ENCODE data around the gene CPNE4.

Gene CPNE4

DNA sequence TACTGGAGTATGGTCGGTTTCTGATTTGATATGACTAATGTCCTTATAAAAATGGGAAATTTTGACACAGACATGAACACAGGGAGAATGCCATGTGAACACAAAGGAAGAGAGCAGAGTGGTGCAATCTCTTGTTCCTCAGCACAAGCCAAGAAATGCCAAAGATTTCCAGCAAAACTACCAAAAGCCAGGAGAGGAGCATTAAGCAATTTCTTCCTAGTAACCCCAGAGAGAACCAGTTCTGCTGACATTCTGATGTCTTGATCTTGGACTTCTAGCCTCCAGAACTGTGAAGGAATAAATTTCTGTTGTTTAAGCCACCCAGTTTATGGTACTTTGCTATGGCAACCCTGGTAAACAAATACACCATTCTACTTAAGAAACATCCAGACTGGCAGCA lies 304.2 kb downstream of the CPNE4 start:
- Histone ChIP-seq H3K9ac (ENCODE audit: low read depth, low read length) (no peak overlapping the region), H3K36me3 (ENCODE audit: insufficient read depth, low read length) (no peaks in the 10 kb centered on the region), H3K9me3 (ENCODE audit: control insufficient read depth, insufficient read depth, low read length) (no peaks in the 10 kb centered on the region), H3K4me1 (ENCODE audit: insufficient read depth, low read length) (no peaks in the 10 kb centered on the region)

DNA sequence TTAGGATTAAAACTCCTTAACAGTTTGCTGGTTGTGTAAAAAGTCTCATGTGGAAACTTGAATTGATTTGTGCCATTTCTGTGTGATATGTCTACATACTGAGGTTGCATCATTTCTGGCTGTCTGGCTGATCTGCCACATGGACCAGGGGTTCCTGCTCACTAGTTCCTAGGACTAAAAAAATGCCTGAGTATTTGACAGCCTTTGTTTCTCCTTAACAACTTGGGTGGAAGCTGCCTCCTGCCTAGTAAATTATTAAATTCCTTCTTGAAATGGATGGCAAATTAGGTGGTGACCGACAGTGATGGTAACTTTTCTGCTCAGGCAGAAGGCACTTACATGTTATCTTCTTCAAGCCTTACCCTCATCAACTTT lies 305.2 kb downstream of the CPNE4 start:
- Histone ChIP-seq H3K9me3 (ENCODE audit: control insufficient read depth, insufficient read depth, low read length) (no peaks in the 10 kb centered on the region), H3K4me1 (ENCODE audit: insufficient read depth, low read length) (no peaks in the 10 kb centered on the region), H3K9ac (ENCODE audit: low read depth, low read length) (no peak overlapping the region), H3K36me3 (ENCODE audit: insufficient read depth, low read length) (no peaks in the 10 kb centered on the region)

DNA sequence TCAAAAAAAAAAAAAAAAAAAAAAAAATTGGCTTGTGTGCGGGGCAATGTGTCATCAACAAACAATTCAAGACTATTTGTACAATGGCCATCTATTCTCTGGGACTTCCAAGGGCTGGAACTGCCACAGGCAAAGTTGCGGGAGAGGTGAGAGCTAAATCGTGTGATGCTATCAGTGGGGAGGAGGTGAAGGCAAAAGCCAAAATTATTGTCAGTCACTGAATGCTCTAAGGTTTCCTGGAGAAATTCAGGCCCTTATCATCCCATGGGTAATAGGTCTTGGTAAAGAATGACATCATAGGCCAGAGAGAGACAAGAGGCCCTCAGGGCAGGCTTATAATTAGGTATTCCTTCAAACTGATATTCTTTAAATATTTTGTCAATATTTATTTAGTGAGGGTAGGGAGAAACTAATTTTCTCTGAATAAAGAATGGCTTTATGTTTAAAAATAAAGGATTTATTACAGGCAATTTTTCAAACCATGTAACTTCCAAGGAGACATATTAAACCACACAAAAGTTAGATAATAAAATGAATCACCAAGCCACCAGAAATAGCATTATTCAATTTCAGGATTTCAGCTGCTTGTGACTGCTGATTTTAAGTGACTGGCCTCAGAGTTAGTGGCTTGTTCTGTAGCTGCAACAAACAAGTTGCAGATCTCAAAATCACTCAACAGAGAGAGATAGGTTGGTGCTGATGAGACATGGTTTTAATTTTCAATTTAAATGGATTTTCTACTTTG lies 305.7 kb downstream of the CPNE4 start:
- no peaks in the 10 kb centered on the region for H3K36me3 ChIP-seq (ENCODE audit: insufficient read depth, low read length)
- H3K9me3 ChIP-seq (ENCODE audit: control insufficient read depth, insufficient read depth, low read length): no peaks in the 10 kb centered on the region
- no peaks in the 10 kb centered on the region for H3K4me1 ChIP-seq (ENCODE audit: insufficient read depth, low read length)
- H3K9ac ChIP-seq (ENCODE audit: low read depth, low read length): no peak overlapping the region

DNA sequence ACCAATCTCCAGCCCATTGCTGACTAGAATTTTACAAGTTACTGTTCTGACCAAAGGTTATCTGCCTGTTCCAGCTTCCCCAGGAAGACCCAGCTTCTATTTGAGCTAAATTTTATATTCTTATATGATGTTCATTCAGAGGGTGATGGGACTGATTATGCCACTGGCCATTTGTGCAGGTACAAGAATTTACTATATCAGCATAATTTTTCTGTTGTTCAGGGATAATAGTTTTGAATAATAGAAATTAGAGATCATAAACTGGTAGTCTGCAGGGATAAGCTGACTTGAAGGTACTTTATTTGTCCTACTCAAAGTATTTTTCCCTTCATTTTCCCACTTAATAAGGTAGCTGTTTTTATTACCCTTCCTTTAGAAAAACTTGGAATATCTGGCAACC lies 309.4 kb downstream of the CPNE4 start:
- no peaks in the 10 kb centered on the region for H3K9me3 ChIP-seq (ENCODE audit: control insufficient read depth, insufficient read depth, low read length)
- H3K36me3 ChIP-seq (ENCODE audit: insufficient read depth, low read length): no peaks in the 10 kb centered on the region
- H3K4me1 ChIP-seq (ENCODE audit: insufficient read depth, low read length): no peaks in the 10 kb centered on the region
- H3K9ac ChIP-seq (ENCODE audit: low read depth, low read length): no peak overlapping the region

DNA sequence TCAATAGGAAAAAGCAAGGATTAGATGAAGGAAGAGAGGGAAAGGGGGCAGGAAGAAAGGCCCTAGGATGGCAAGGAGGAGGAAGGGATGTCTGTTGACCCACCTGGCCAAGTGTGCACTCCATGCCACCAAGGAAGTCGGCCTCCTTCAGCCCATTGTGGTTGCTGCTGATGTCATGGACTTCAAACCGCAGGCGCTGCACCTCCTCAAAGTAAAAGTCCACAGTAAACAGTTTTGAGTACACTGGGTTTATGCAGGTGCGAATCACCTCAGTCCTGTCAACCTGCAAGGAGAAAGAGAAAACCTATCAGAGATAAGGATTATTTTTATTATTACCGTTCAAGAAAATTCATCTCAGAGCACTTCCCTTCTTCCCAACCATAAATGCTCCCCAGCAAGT lies 311.5 kb downstream of the CPNE4 start:
- no peak overlapping the region for H3K9ac ChIP-seq (ENCODE audit: low read depth, low read length)
- H3K4me1 ChIP-seq (ENCODE audit: insufficient read depth, low read length): no peaks in the 10 kb centered on the region
- no peaks in the 10 kb centered on the region for H3K9me3 ChIP-seq (ENCODE audit: control insufficient read depth, insufficient read depth, low read length)
- no peaks in the 10 kb centered on the region for H3K36me3 ChIP-seq (ENCODE audit: insufficient read depth, low read length)

DNA sequence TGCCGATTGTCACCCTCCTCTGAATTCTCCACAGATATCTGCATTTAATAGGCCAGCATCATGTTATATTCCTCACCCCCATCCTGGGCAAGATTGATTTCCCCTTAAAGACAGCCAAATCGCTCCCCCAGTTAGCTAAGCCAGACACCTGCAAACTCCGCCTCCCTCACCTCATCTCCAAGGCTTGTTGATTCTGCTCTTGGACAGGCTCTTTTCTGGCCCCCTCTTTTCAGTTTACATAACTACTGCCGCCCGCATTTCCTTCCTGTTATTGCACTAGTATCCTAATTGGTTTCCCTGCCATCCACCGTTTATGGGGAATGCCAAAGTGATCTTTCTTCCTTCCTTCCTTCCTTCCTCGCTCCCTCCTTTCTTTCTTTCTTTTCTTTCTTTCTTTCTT lies 317.3 kb downstream of the CPNE4 start:
- Histone ChIP-seq H3K9me3 (ENCODE audit: control insufficient read depth, insufficient read depth, low read length) (no peaks in the 10 kb centered on the region), H3K4me1 (ENCODE audit: insufficient read depth, low read length) (peaks cover 4% of the 10 kb centered on the region; the same call in 1 of the 2 replicates), H3K9ac (ENCODE audit: low read depth, low read length) (no peak overlapping the region), H3K36me3 (ENCODE audit: insufficient read depth, low read length) (no peaks in the 10 kb centered on the region)

DNA sequence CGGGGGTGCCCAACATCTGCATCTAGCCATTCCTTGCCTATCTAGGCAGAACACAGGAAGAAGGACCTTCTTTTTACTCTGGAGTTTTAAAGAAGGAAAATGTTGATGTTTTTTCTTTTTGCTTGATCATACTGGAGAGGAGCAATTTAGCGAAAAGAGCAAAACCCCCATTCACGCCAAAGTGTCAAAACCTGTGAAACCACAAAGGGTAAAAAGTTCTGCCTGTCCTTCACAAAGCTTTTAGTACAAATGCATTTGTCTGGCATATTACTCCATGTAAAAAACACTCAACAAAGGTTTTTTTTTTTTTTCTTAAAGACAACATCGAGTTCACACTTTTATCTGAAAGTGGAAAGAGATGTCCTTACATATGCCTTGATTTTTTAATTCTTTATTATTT lies 317.9 kb downstream of the CPNE4 start:
- no peaks in the 10 kb centered on the region for H3K36me3 ChIP-seq (ENCODE audit: insufficient read depth, low read length)
- no peak overlapping the region for H3K9ac ChIP-seq (ENCODE audit: low read depth, low read length)
- peaks cover 4% of the 10 kb centered on the region; the same call in 1 of the 2 replicates for H3K4me1 ChIP-seq (ENCODE audit: insufficient read depth, low read length)
- no peaks in the 10 kb centered on the region for H3K9me3 ChIP-seq (ENCODE audit: control insufficient read depth, insufficient read depth, low read length)

DNA sequence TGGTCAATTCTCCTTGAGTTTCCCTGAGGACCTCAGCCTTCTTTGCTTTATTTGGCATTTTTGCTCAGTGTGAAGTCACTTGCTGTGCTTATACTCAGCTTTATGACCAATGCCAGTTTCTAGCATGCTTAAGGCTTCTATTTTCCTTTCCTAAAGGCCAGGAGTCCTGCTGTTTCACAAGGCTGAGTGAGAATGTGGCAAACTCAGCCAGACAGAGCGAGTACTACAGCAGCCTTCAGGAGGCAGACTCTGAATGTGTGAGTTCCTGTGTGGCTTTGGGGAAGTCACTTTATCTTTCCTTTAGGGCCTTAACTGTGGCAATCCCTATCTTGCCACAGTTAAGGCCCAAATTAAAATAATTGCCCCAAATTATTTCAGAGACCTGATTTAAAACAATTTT lies 318.8 kb downstream of the CPNE4 start:
- H3K4me1 ChIP-seq (ENCODE audit: insufficient read depth, low read length): peaks cover 4% of the 10 kb centered on the region; the same call in 1 of the 2 replicates
- no peaks in the 10 kb centered on the region for H3K36me3 ChIP-seq (ENCODE audit: insufficient read depth, low read length)
- H3K9ac ChIP-seq (ENCODE audit: low read depth, low read length): no peak overlapping the region
- no peaks in the 10 kb centered on the region for H3K9me3 ChIP-seq (ENCODE audit: control insufficient read depth, insufficient read depth, low read length)

DNA sequence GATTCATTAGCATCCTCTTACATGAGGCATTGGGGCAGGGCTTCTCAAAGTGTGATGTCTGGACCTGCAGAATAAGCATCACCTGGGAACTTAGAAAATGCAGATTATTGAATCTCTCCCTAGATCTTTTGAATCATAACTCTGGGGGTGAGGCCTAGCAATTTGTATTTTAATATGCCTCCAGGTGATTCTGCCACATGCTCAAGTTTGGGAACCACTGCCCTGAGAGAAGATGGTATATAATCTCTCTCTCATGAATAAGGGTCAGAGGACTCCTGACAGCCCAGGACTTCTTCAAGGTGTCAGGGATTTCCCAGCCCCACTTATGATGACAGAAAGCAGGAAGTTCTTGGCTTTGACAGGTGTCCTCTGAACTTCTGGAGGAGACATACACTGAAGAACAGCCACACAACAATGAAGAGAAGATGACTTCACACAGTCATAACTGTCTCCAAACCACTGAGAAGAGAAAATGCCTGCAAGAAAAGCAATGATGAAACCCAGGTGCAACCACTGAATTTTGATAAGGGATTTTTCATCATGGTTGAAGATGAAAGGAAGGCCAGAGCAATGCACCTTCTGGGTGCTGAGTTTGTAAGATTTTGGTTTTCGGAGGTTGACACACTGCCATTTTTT lies 320.1 kb downstream of the CPNE4 start:
- no peaks in the 10 kb centered on the region; the same call in 1 of the 2 replicates for H3K9me3 ChIP-seq (ENCODE audit: control insufficient read depth, insufficient read depth, low read length)
- peaks cover 4% of the 10 kb centered on the region; the same call in 1 of the 2 replicates for H3K4me1 ChIP-seq (ENCODE audit: insufficient read depth, low read length)
- no peak overlapping the region for H3K9ac ChIP-seq (ENCODE audit: low read depth, low read length)
- no peaks in the 10 kb centered on the region for H3K36me3 ChIP-seq (ENCODE audit: insufficient read depth, low read length)

DNA sequence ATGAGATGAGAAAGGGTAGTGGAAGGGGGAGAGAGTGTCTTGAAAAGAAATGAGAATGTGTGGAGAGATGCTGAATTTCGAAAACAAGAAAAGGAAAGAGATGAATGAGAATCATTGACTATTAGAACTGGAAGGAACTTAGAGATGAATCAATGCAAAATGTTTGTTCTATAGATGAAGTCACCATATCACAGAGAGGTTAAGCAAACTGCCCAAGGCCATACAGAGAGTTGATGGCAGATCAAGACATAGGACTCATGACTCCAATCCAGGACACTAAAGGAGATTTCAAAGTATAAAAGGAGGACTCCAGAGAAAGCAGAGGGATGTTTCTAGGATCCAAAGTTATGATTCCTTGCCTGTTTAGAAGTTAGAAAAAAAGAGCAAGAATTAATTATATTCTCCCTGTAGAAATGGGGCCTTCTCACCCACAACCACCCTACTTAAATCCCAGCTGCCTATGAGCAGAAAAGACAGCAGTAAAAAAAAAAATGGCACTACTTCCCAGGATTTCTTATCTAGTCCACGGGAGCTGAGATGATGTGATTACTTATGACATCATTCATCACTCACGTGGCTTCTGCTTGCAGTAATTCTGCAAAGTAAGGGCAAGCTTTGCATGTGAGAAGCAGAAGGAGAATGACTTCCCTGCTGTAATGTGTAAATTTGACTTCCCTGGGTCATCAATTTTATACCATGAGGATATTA lies 321.2 kb downstream of the CPNE4 start:
- Histone ChIP-seq H3K9ac (ENCODE audit: low read depth, low read length) (no peak overlapping the region), H3K9me3 (ENCODE audit: control insufficient read depth, insufficient read depth, low read length) (no peaks in the 10 kb centered on the region; the same call in 1 of the 2 replicates), H3K36me3 (ENCODE audit: insufficient read depth, low read length) (no peaks in the 10 kb centered on the region), H3K4me1 (ENCODE audit: insufficient read depth, low read length) (peaks cover 4% of the 10 kb centered on the region; the same call in 1 of the 2 replicates)

DNA sequence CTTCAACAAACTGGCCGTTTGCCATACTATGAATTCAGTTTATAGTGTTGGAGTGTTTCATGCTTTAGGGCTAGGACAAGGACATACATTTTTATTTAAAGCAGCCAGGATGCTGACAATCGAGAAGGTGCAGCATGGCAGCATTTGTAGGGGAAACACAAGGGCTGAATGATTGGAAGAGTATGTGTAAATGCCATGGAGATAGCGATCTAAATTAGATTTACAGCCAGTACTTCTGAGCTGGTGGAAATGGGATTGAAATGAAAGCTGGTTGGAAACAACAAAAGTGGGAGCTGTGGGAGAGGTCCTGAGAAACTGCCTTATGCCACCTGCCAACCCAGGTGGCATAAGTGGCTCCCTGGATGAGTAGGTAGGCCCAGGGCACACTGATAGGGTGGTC lies 322.2 kb downstream of the CPNE4 start:
- Histone ChIP-seq H3K9me3 (ENCODE audit: control insufficient read depth, insufficient read depth, low read length) (no peaks in the 10 kb centered on the region; the same call in 1 of the 2 replicates), H3K36me3 (ENCODE audit: insufficient read depth, low read length) (no peaks in the 10 kb centered on the region), H3K4me1 (ENCODE audit: insufficient read depth, low read length) (peaks cover 4% of the 10 kb centered on the region; the same call in 1 of the 2 replicates), H3K9ac (ENCODE audit: low read depth, low read length) (no peak overlapping the region)

DNA sequence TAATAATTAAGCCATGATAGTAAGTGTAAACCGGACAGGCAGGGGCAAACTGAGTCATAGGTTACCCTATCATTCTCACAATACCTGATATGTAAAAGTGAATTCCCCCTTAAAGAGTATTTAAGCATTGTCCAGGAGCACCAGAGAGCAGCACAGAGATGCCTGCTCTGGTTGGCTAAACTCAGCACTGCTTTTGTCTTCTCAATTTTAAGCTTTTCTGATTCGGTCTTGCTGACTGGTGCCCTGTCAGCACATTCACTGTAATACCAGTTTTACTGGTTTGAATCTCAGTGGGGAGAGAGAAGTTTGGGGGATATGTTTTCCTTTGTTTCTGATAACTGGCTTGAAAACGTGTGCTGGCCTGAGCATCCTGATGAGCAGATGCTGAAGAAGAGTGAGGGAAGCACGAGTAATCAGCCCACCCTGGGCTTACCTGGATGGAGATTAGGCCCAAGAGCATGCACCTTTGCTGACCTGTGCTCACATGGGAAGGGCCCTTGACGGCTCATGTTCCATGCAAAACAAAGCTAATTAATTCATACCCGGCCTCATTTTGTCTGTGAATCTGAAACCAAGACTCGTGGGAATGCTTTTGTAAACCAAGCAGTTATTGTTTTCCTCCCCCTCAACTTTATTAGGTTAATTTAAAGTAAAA lies 323.6 kb downstream of the CPNE4 start:
- H3K9me3 ChIP-seq (ENCODE audit: control insufficient read depth, insufficient read depth, low read length): no peaks in the 10 kb centered on the region; the same call in 1 of the 2 replicates
- H3K36me3 ChIP-seq (ENCODE audit: insufficient read depth, low read length): no peaks in the 10 kb centered on the region
- H3K9ac ChIP-seq (ENCODE audit: low read depth, low read length): no peak overlapping the region
- H3K4me1 ChIP-seq (ENCODE audit: insufficient read depth, low read length): no peaks in the 10 kb centered on the region; the same call in 1 of the 2 replicates

DNA sequence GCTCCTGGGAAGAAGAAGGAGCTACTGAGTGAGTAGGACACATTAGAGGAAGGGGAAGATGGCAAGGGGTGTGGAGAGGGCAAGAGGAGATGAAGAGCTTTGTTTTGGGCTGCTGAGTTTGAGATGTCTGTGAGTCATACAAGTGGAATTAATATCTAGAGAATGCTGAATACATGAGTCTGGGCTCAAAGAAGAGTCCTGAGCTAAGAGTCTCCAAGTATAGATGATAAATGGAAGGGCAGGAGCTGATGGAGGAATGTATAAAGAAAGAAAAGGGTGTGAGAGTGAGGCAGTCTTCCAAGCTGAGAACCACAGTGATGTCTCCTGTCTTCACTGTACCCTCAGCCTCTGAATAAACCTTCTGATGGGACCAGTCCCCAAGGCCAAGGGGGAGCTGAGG lies 326.6 kb downstream of the CPNE4 start:
- Histone ChIP-seq H3K4me1 (ENCODE audit: insufficient read depth, low read length) (peaks cover 17% of the 10 kb centered on the region), H3K9ac (ENCODE audit: low read depth, low read length) (no peak overlapping the region), H3K9me3 (ENCODE audit: control insufficient read depth, insufficient read depth, low read length) (no peaks in the 10 kb centered on the region; the same call in 1 of the 2 replicates), H3K36me3 (ENCODE audit: insufficient read depth, low read length) (no peaks in the 10 kb centered on the region)

DNA sequence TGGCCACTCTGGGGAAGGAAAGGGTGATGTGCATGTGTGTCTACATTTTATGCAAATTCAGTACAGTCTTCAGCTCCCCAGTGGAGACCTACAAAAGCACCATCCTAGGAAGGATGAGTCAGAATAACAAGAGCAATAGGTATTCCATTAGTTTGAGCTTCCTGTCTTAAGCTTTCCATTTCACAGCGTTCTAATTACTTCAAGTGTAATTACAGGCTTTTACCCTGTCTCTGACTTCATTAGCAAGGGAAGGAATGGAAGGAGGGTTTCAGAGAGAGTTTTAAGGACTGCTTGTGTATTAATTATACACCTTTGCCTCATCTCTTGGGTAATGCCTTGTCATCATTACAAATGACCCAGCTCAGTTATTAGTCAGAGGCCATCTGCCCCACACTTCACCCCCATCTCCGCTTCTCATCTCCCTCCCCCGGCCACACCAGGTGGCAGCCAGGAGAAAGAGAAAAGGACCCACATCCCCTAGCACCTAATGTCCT lies 329.2 kb downstream of the CPNE4 start:
- Histone ChIP-seq H3K9me3 (ENCODE audit: control insufficient read depth, insufficient read depth, low read length) (no peaks in the 10 kb centered on the region; the same call in 1 of the 2 replicates), H3K4me1 (ENCODE audit: insufficient read depth, low read length) (peaks cover 17% of the 10 kb centered on the region), H3K9ac (ENCODE audit: low read depth, low read length) (no peak overlapping the region), H3K36me3 (ENCODE audit: insufficient read depth, low read length) (no peaks in the 10 kb centered on the region)
